Left forelimb (tissue), 1 donor: ENCODE data around the gene NCOA4.
"Not testable (repeated sequence)": the region's sequence is repeated elsewhere in the genome, so short reads cannot be mapped to it uniquely, and the experiment has no call there.

Experiments
- DNase-seq: peaks from one replicate; pipeline ENCODE4 v3.0.0-alpha.2; 2018; ENCODE audit warnings: low spot score

The NCOA4 gene

GRCh38 chr10:46019569-46020343 is 10.7 kb downstream of the NCOA4 start:
- DNase-seq: no peak

GRCh38 chr10:46019177-46019528 is 11.3 kb downstream of the NCOA4 start:
- no peak for DNase-seq

GRCh38 chr10:46018453-46019176 is 11.8 kb downstream of the NCOA4 start:
- DNase-seq: no peak

- no peak for DNase-seq
Measured at GRCh38 chr10:46017733-46018132, 12.7 kb downstream of the NCOA4 start.

- DNase-seq: no peak
Measured at GRCh38 chr10:46016811-46017210, 13.6 kb downstream of the NCOA4 start.

GRCh38 chr10:46016190-46016589 is 14.2 kb downstream of the NCOA4 start:
- DNase-seq: no peak

GRCh38 chr10:46014683-46015405 is 15.6 kb downstream of the NCOA4 start:
- no peak for DNase-seq

GRCh38 chr10:46014206-46014605 is 16.2 kb downstream of the NCOA4 start:
- no peak for DNase-seq

GRCh38 chr10:46012746-46013145 is 17.7 kb downstream of the NCOA4 start:
- no peak for DNase-seq

GRCh38 chr10:46006219-46006618 is 24.2 kb downstream of the NCOA4 start:
- no peak for DNase-seq

GRCh38 chr10:46005383-46005782 is 25.0 kb downstream of the NCOA4 start:
- DNase-seq: no peak

- no peak for DNase-seq
Measured at GRCh38 chr10:46004963-46005362, 25.5 kb downstream of the NCOA4 start.

- no peak for DNase-seq
Measured at GRCh38 chr10:46002916-46003693, 27.3 kb downstream of the NCOA4 start.

GRCh38 chr10:46002189-46002687 is 28.2 kb downstream of the NCOA4 start:
- DNase-seq: not testable (repeated sequence)

GRCh38 chr10:46001187-46001756 is 29.2 kb downstream of the NCOA4 start:
- no peak for DNase-seq

GRCh38 chr10:46000538-46000937 is 29.9 kb downstream of the NCOA4 start:
- no peak for DNase-seq

GRCh38 chr10:45999955-46000354 is 30.5 kb downstream of the NCOA4 start:
- DNase-seq: not testable (repeated sequence)

GRCh38 chr10:45997994-45998763 is 32.2 kb downstream of the NCOA4 start:
- DNase-seq: no peak

GRCh38 chr10:45997557-45997956 is 32.9 kb downstream of the NCOA4 start:
- DNase-seq: no peak

- not testable (repeated sequence) for DNase-seq
Measured at GRCh38 chr10:45985590-45985989, 44.8 kb downstream of the NCOA4 start.

GRCh38 chr10:45984473-45984872 is 46.0 kb downstream of the NCOA4 start:
- not testable (repeated sequence) for DNase-seq
